Ishikawa (cell line): ENCODE results near the gene ABCB4.

Experiments used
- CEBPB ChIP-seq: IDR thresholded peaks from 2 replicates; pipeline ENCODE4 v1.6.1; 2012
- CREB1 ChIP-seq: IDR thresholded peaks from 2 replicates; pipeline ENCODE4 v1.6.1; 2012; ENCODE audit warnings: low read depth
- EGR1 ChIP-seq: IDR thresholded peaks from 2 replicates; pipeline ENCODE4 v1.6.1; 2012
- EP300 ChIP-seq: IDR thresholded peaks from 2 replicates; pipeline ENCODE4 v1.6.1; 2012; ENCODE audit warnings: borderline replicate concordance
- FOXM1 ChIP-seq: IDR thresholded peaks from 2 replicates; pipeline ENCODE4 v1.6.1; 2012; ENCODE audit warnings: low read depth, borderline replicate concordance
- MAX ChIP-seq: IDR thresholded peaks from 2 replicates; pipeline ENCODE4 v1.6.1; 2012
- NFIC ChIP-seq: IDR thresholded peaks from 2 replicates; pipeline ENCODE4 v1.6.1; 2012
- RAD21 ChIP-seq: IDR thresholded peaks from 2 replicates; pipeline ENCODE4 v1.6.1; 2012; ENCODE audit warnings: low read depth
- REST ChIP-seq: IDR thresholded peaks from 2 replicates; pipeline ENCODE4 v1.6.1; 2012; ENCODE audit warnings: low read depth, mild to moderate bottlenecking
- TAF1 ChIP-seq: IDR thresholded peaks from 2 replicates; pipeline ENCODE4 v1.6.1; 2012; ENCODE audit warnings: low read depth, mild to moderate bottlenecking
- TCF12 ChIP-seq: IDR thresholded peaks from 2 replicates; pipeline ENCODE4 v1.6.1; 2012; ENCODE audit warnings: low read depth
- TEAD4 ChIP-seq: IDR thresholded peaks from 2 replicates; pipeline ENCODE4 v1.6.1; 2012
- USF1 ChIP-seq: IDR thresholded peaks from 2 replicates; pipeline ENCODE4 v1.6.1; 2012
- YY1 ChIP-seq: IDR thresholded peaks from 2 replicates; pipeline ENCODE4 v1.6.1; 2012; ENCODE audit warnings: low read depth
- ZBTB7A ChIP-seq: IDR thresholded peaks from 2 replicates; pipeline ENCODE4 v1.6.1; 2012; ENCODE audit warnings: low read depth

The ABCB4 gene

GRCh38 chr7:87447116-87447635 lies 28.3 kb downstream of the ABCB4 start:
- no peak for TF ChIP-seq CEBPB
- TF ChIP-seq EGR1: no peak

- no peak for TF ChIP-seq FOXM1
- no peak for TF ChIP-seq CEBPB
- no peak for TF ChIP-seq USF1
- TF ChIP-seq NFIC: no peak
- TF ChIP-seq RAD21: no peak
- TF ChIP-seq YY1: no peak
- TF ChIP-seq TAF1: no peak
- TF ChIP-seq EP300: no peak
- no peak for TF ChIP-seq TCF12
- TF ChIP-seq REST: no peak
- TF ChIP-seq TEAD4: no peak
- no peak for TF ChIP-seq MAX
- no peak for TF ChIP-seq EGR1
- TF ChIP-seq CREB1: no peak
- TF ChIP-seq ZBTB7A: no peak
Measured at GRCh38 chr7:87445897-87446296, 29.6 kb downstream of the ABCB4 start.

GRCh38 chr7:87435546-87435945 lies 39.9 kb downstream of the ABCB4 start:
- TF ChIP-seq MAX (no peak), YY1 (no peak), EGR1 (no peak), TCF12 (no peak), TAF1 (no peak), NFIC (no peak)

GRCh38 chr7:87432536-87432935 lies 42.9 kb downstream of the ABCB4 start:
- TF ChIP-seq CEBPB (no peak), TEAD4 (peak; percentile 62)

GRCh38 chr7:87427288-87427687 lies 48.2 kb downstream of the ABCB4 start:
- TF ChIP-seq EGR1: no peak
- TF ChIP-seq TCF12: no peak
- no peak for TF ChIP-seq REST
- no peak for TF ChIP-seq RAD21
- TF ChIP-seq EP300: no peak
- TF ChIP-seq CEBPB: no peak
- no peak for TF ChIP-seq USF1
- TF ChIP-seq FOXM1: no peak
- no peak for TF ChIP-seq YY1
- TF ChIP-seq TAF1: no peak
- no peak for TF ChIP-seq CREB1
- TF ChIP-seq NFIC: no peak
- TF ChIP-seq TEAD4: no peak
- TF ChIP-seq ZBTB7A: no peak
- no peak for TF ChIP-seq MAX

- TF ChIP-seq YY1 (no peak), CEBPB (no peak), FOXM1 (no peak), CREB1 (no peak), MAX (no peak), ZBTB7A (no peak), NFIC (no peak)
Measured at GRCh38 chr7:87426160-87426559, 49.3 kb downstream of the ABCB4 start.

GRCh38 chr7:87424075-87424474 lies 51.4 kb downstream of the ABCB4 start:
- TF ChIP-seq TAF1: no peak
- TF ChIP-seq ZBTB7A: no peak
- no peak for TF ChIP-seq USF1
- TF ChIP-seq NFIC: no peak
- TF ChIP-seq CEBPB: no peak
- TF ChIP-seq FOXM1: no peak
- no peak for TF ChIP-seq TEAD4
- no peak for TF ChIP-seq EP300
